ENCODE results near the gene PKD2L2. TPM values are rescaled to one million over a fixed set of nuclear protein-coding genes. Genes with fewer than 3 reads are reported as not detected.

PKD2L2 gene
- polyA plus RNA-seq (2012; ENCODE audit: insufficient read length, low read depth), result not detected

DNA sequence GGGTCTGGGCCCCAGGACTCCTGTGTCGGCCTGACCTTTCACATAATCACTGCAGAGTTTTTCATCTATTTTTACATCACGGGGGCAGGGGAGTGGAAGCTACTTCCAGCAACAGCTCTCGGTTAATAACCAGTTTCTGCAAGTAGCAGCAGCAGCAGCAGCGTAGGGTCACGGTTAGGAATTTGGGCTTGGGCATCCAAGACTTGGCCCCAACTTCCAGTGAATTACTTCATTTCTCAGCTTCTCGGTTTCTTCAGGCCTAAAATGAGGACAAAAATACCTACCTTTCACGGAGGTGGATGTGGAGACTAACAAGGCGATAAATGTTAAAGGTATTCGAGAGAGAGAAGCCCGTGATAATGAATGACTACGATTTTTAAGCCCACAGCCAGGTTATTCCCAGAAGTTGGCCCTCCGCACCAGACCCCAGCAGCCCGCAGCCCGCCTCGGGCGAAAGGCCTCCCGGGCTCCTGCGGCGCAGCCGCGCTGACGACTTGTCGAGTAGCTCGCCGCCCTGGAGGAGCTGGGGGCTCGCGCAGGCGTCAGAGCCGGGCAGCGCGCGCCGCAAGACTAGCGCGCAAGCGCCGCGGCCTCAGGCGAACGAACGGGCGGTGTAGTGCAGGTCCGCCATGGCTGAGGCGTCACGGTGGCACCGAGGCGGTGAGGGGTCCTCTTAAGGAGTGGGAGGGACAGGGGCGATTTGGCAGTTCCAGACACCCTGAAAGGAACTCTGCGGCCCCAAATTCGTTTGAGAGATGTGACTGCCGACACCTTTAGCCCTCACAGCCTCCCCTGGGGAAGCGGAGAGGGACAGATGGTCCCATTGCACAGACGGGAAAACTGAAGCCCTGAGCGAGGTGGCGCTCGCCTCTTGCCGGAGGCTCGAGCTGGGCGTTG, at the start of gene PKD2L2:
Gene PKD2L2, plus strand, starts transcription at position 595 of the 897 bp plus-strand sequence. Its CDS starts 35 bp downstream, at position 630.
- TF ChIP-seq POLR2AphosphoS5 (IDR thresholded peaks at IDR 0.05; ENCODE audit: low read depth, low read length) (no peak), SIN3A (IDR thresholded peaks at IDR 0.05; ENCODE audit: borderline replicate concordance, insufficient read depth, low read length) (no peak), FOXP2 (optimal IDR thresholded peaks at IDR 0.05; ENCODE audit: borderline replicate concordance, extremely low read depth, extremely low read length, insufficient read depth) (no peak), TAF1 (IDR thresholded peaks at IDR 0.05; ENCODE audit: borderline replicate concordance, insufficient read depth, low read length) (no peak)
- TF ChIP-seq, protein P1, sequence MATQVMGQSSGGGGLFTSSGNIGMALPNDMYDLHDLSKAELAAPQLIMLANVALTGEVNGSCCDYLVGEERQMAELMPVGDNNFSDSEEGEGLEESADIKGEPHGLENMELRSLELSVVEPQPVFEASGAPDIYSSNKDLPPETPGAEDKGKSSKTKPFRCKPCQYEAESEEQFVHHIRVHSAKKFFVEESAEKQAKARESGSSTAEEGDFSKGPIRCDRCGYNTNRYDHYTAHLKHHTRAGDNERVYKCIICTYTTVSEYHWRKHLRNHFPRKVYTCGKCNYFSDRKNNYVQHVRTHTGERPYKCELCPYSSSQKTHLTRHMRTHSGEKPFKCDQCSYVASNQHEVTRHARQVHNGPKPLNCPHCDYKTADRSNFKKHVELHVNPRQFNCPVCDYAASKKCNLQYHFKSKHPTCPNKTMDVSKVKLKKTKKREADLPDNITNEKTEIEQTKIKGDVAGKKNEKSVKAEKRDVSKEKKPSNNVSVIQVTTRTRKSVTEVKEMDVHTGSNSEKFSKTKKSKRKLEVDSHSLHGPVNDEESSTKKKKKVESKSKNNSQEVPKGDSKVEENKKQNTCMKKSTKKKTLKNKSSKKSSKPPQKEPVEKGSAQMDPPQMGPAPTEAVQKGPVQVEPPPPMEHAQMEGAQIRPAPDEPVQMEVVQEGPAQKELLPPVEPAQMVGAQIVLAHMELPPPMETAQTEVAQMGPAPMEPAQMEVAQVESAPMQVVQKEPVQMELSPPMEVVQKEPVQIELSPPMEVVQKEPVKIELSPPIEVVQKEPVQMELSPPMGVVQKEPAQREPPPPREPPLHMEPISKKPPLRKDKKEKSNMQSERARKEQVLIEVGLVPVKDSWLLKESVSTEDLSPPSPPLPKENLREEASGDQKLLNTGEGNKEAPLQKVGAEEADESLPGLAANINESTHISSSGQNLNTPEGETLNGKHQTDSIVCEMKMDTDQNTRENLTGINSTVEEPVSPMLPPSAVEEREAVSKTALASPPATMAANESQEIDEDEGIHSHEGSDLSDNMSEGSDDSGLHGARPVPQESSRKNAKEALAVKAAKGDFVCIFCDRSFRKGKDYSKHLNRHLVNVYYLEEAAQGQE (IDR thresholded peaks at IDR 0.05; ENCODE audit: insufficient read depth in 1 of 2, low read depth in 2 of 2, low read length in 2 of 2), result no peak

DNA sequence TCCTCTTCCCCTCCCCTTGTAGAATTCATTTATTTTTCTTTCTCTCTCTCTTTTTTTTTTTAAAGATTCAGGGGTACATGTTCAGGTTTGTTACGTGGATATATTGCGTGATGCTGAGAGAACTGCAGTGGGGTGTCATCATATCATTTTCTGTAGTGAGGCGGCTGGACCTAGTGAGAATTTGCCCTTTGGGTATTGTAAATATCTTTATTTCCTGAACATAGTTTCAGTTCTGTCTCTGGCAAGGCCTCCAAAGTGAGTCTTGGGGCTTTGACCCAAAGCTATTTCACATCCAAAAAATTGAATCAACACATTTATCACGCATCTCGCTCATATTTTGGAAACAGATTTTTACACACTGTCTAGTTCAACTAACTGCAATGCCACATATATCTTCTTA, 47.0 kb upstream of the PKD2L2 start:
- TF ChIP-seq POLR2AphosphoS5 (IDR thresholded peaks at IDR 0.05; ENCODE audit: low read depth, low read length), result no peak
- no peak for TF ChIP-seq TAF1 (IDR thresholded peaks at IDR 0.05; ENCODE audit: borderline replicate concordance, insufficient read depth, low read length)
- TF ChIP-seq, protein P1 (IDR thresholded peaks at IDR 0.05; ENCODE audit: insufficient read depth in 1 of 2, low read depth in 2 of 2, low read length in 2 of 2), result no peak
- no peak for TF ChIP-seq SIN3A (IDR thresholded peaks at IDR 0.05; ENCODE audit: borderline replicate concordance, insufficient read depth, low read length)
- TF ChIP-seq FOXP2 (optimal IDR thresholded peaks at IDR 0.05; ENCODE audit: borderline replicate concordance, extremely low read depth, extremely low read length, insufficient read depth), result no peak

DNA sequence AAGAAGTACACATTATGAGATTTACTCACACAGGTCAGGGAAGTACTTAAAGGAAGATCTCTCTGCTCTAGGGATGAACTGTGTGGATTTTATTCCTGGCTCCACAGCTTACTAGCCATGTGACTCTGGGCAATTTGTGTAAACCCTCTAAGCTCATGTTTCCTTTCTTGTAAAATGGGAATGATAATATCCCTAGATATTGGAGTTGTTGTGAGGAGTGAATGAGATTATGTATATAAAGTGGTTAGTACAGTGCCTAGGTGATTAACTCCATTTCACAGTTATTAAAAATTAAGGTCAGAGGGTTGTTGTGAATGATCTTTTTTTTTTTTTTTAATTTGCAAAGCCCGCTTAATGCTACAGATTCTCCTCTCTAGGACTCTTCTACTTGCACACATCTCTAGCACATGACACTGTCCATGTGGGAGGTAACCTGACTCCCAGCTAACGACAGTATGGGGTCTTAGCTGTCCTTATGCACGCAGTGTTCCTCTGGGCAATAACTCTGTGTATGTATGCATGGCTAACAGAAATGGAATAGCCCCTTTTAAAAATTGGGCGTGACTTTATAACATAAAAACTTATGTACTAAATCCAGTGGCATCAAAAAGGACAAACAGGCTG, 45.5 kb upstream of the PKD2L2 start:
- no peak for TF ChIP-seq SIN3A (IDR thresholded peaks at IDR 0.05; ENCODE audit: borderline replicate concordance, insufficient read depth, low read length)
- TF ChIP-seq FOXP2 (optimal IDR thresholded peaks at IDR 0.05; ENCODE audit: borderline replicate concordance, extremely low read depth, extremely low read length, insufficient read depth), result no peak
- no peak for TF ChIP-seq TAF1 (IDR thresholded peaks at IDR 0.05; ENCODE audit: borderline replicate concordance, insufficient read depth, low read length)
- TF ChIP-seq, protein P1 (IDR thresholded peaks at IDR 0.05; ENCODE audit: insufficient read depth in 1 of 2, low read depth in 2 of 2, low read length in 2 of 2), result no peak
- no peak for TF ChIP-seq POLR2AphosphoS5 (IDR thresholded peaks at IDR 0.05; ENCODE audit: low read depth, low read length)

DNA sequence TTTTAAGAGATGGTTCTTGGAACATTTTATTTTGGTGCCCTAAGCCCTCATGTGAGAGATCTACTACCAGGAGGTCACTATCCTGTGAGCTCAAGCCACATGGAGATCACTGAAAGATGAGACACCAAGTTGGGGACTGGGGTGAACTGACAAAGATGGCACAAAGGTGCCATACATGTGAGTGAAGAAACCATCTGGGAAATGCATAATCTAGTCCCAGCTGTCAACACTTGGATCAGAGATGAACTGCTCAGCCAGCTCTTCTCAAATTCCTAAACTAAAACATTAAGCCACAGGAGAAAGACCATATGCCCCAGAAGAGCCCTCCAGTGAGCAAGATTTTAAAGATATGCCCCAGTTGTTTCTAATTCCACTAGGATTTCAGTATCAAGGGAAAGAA, 43.8 kb upstream of the PKD2L2 start:
- no peak for TF ChIP-seq POLR2AphosphoS5 (IDR thresholded peaks at IDR 0.05; ENCODE audit: low read depth, low read length)
- TF ChIP-seq SIN3A (IDR thresholded peaks at IDR 0.05; ENCODE audit: borderline replicate concordance, insufficient read depth, low read length), result no peak
- no peak for TF ChIP-seq TAF1 (IDR thresholded peaks at IDR 0.05; ENCODE audit: borderline replicate concordance, insufficient read depth, low read length)
- TF ChIP-seq, protein P1 (IDR thresholded peaks at IDR 0.05; ENCODE audit: insufficient read depth in 1 of 2, low read depth in 2 of 2, low read length in 2 of 2), result no peak
- TF ChIP-seq FOXP2 (optimal IDR thresholded peaks at IDR 0.05; ENCODE audit: borderline replicate concordance, extremely low read depth, extremely low read length, insufficient read depth), result no peak
